ENCODE measurements around the gene ABCA4.

The ABCA4 gene

DNA sequence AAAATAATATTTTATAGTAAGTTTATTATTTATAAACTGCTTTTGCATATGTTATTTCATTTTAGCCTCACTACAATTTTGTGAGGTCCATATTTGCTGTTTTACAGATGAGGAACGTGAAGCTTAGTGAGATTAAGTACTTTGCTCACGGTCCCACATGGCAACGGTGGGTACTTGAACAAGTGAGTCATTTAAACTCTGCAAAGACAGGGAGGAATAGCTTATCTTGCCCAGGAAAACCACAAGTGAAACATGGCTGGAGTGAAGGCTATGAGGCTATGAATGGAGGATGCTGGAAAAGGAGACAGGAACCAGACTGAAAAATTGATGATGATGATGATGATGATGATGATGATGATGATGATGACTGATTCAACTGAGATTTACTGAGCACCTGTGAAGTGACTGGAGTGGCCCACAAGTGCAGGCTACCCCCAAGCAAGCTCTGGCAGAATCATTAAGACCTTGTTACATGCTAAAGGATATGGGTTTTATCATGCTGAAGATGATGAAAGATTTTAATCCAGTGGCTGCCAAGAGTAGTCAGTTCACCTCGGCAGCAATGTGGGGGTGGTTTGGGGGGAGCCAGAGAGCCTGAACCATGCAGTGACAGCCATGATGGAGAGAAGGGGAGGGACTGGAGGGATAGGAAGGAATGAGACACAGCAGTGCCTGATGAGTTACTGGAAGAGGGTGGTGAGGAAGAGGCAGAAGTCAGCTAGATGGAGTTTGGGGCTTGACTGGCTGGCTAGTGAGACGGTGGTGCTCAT lies 1.4 kb upstream of the ABCA4 start:
- no peak for DNase-seq (ENCODE audit: low spot score)

DNA sequence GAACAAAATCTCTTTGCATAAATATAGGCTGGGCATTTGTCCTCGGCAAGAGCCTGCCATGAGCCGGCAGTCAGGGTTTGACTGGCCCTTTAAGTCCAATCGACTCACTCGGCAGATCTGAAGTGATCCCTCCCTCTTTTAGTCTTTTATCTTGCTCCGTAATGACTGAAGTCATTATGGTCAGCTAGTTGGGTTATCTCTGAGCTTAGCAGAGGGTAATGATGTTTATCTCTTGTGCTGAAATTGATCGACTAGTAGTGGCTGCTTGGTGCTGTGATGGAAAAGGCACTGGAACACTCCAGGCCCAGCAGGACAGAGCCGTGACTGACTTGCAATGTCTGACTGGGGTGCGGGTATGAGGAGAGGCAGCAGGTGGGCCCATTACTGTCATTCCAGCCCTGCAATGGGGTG lies 468 bp upstream of the ABCA4 start:
- no peak for DNase-seq (ENCODE audit: low spot score)

DNA sequence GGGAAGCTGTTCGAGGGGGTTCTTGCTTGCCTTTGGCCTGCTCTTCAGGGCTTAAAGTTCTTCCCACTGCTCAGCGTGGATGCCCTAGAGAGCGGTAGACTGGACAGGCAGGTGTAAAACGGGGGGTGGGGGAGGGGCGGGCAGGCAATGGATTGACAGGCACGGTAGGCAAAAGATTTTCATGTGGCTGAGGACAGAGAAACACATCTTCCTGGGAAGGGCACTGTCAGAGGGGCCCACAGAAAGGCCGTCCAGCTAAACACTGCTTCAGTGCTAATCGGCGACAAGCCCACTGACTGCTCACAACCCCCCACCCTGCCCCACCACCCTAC lies 412 bp downstream of the ABCA4 start:
- DNase-seq (ENCODE audit: low spot score), result no peak

DNA sequence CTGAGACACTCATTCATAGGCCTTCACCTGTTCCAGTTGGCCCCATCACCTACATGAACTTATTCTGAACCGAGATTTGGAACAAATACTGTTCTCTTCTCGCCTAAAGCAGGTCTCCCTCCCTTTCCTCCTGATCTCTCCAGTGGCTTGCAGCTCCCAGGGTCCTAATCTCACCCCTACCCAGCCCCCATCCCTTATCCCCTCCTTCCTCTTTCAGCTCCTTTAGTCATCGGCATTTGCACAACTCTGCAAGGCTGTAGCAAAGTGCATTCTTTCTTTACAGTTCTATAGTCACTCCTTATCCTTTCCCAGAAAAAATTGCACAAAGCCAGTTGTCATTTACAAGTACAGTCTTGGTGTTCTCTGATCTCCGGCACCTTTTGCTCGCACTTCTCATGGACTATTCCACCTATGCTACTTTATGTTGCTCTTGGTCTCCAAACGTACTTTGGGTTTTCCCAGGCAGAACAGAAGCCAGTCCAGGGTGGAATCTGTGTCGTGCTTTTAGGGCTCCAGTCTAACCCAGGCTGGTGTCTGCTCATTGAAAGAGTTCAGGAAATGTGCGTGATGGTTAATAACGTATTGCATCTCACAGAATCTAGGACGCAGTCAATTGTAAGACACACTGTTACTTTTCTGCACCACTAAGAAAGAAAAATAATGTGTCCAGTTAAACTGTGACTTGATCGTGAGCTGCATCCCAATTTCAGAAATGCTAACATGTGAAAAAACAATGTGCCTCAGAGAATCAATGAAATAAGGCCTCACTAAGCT lies 965 bp downstream of the ABCA4 start:
- DNase-seq (ENCODE audit: low spot score), result no peak

DNA sequence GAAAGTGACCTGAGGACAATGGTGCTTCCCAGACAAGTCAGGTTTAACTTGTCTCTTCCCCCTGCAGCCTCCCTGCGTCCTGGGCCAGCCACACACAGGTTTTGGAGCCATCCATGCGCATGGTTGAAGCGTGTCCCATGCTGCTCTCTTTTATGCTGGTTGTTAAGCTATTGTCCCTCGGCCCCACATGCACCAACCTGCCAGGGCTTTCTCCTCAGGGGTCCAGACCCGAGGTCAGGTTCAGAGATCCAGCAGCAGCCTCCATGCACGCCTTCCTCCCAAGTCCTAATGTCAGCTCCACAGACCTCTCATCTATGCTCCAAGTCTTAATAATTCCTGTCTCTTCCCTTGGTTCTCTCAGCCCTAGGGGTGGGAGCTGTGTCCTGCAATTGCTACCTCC lies 1.6 kb downstream of the ABCA4 start:
- DNase-seq (ENCODE audit: low spot score), result no peak

DNA sequence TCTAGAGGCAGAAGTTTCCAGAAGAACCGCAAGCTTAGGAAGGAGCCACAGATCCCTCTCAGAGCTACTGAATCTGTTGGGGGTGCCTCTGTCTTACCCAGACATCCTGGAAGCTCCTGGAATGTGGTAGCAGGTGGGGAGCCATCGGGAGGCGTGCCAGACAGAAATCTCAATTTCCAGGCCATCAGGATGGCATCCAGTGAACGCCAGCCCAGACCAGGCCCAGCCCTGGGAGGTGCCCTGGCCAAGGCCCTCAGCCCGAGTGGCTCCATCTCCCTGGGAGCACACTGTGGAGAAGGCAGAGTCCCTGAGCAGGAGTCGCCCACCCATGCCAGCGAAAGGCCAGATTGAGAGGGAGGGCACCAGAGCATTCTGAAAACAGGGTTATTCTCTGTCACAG lies 2.5 kb downstream of the ABCA4 start:
- no peak for DNase-seq (ENCODE audit: low spot score)

DNA sequence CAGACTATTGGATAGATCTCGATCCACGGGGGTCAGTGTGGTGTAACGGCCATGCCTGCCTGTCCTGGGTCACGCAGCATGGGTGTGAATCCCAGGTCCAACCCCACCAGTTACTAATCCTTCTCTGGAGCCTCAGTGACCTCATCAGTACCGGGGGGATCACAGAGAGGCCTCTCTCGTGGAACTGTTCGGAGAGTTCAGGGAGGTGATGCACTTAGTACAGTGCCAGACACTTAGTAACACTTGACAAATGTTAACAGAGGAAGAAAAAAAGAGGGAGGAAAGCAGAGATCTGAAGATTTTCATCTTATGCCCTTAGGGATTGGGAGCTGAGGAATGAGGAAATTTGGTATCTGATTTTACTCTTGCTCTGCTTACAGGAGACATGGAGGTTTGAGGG lies 2.9 kb downstream of the ABCA4 start:
- no peak for DNase-seq (ENCODE audit: low spot score)

DNA sequence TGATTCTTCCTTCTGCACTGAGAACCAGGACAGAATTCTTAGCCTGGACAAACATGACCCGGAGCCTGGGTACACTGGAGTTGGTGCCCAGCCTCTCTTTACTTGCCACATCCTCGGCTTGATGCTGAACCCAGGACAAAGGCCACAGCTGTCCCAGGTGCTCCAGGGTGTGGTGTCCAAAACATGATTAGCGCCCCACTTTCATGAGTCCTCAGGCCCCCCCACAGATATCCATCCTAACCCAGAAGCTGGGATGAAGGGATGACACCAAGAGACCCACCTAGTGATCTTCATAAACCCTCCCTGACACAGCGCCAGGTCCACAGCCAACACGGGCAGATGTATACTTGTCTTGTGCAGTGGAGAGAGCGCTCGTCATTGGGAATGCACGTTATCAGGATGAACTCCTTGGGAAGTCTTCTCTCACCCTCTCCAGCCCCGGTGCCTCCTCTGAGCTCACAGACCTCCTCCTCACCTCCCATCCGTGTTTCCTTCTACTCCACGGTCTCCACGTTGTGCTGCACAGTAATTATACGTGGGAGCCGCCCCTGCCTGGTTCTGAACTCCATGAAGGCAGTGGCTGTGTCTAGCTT lies 3.6 kb downstream of the ABCA4 start:
- DNase-seq (ENCODE audit: low spot score), result no peak

DNA sequence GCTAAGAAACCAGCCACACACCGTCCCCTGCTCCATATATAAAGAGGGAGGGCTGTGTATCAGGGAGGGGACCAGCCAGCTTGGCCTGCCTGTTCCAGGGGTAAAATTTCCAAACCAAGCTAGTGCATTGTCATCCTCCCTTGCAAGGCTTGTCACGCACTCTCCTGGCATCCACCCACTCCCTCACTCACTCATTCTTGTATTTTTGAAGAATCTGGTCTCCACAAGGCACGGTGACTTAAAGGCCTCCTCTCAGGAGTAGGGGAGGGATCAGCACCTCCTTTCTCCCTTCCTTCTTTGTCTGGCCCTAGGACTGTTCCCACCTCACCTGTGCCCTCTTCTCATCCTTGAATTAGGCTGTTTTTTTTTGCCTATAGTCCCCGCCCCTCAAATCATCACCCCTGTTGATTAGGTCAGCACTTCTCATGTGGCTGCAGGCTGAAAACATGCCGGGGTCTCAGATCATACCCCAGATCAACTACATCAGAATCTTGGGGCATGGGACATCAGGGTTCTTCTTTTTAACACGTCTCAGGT lies 5.0 kb downstream of the ABCA4 start:
- DNase-seq (ENCODE audit: low spot score), result no peak

DNA sequence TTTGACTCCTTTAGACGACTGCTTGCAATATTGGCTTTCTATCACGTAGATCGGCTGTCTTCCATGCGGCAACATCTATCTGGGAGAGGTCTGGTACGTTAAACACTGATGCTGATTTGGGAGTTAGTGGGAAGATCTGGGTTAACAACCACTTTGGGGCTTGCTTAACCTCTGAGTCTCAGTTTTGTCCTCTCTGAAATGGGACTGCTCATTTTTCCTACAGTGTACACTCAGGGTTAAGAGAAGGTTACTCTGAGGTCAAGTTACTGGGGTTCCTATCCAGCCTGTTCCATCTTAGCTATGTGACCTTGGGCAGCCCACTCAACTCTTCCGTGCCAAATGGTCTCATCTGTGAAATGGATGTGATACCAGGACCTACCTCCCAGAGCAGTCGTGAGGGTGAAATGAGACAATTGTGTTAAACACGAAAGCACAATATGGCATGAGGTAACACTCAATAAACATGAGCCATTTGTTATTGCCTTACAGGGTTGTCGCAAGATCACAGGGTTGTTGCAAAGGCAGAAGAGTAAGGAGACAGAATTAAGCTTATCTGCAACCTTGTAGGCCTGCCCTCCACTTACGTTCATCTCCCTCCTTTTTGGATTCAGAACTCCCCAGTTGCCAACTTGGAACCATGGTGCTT lies 5.6 kb downstream of the ABCA4 start:
- no peak for DNase-seq (ENCODE audit: low spot score)

DNA sequence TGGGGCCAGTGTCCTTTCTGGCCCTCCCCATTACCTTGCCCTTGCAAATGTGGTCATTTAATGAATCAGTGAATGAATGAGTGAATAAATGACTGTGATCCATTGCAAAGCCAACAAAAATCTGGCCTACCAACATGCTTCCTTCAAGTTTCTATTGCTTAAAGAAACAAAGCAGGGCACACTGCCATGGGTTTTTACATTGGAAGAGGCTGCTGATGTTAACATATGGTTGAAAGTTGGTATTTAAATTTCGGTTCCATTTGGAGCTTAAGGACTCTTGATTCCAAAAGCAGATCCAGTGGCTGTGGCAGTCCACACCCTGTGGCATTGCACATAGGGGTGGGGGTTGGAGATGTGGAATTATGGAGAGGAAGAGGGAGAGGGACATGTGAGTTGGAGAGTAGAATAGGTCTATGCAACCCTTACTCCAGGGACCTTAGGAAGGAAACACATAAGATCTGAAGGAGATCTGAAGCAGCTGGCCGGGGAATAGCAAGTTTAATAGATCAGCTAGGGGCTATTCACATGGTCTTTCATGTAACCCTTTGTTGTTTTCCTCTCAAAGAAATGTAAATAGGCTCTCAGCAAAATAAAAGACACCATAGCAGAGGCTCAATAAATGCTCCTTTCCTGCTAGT lies 7.2 kb downstream of the ABCA4 start:
- DNase-seq (ENCODE audit: low spot score), result no peak

DNA sequence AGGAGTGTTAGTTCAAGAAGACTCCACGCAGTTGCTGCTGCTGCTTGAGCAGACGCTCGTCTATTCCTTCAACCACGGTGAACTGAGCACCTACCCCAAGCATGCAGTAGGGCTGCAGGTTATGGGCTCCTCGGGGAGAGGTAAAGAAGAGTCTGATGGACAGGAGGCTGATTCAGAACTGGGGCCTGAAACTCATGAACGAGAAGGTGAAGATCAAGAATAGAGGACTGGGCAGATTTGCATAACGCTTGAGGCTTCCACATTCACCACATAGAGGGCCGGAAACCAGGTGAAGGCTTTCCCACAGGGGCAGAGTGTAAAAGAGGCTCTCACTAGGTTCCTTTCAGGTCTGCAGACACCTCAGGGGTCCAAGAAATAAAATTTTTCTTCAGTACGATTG lies 9.1 kb downstream of the ABCA4 start:
- DNase-seq (ENCODE audit: low spot score), result no peak

DNA sequence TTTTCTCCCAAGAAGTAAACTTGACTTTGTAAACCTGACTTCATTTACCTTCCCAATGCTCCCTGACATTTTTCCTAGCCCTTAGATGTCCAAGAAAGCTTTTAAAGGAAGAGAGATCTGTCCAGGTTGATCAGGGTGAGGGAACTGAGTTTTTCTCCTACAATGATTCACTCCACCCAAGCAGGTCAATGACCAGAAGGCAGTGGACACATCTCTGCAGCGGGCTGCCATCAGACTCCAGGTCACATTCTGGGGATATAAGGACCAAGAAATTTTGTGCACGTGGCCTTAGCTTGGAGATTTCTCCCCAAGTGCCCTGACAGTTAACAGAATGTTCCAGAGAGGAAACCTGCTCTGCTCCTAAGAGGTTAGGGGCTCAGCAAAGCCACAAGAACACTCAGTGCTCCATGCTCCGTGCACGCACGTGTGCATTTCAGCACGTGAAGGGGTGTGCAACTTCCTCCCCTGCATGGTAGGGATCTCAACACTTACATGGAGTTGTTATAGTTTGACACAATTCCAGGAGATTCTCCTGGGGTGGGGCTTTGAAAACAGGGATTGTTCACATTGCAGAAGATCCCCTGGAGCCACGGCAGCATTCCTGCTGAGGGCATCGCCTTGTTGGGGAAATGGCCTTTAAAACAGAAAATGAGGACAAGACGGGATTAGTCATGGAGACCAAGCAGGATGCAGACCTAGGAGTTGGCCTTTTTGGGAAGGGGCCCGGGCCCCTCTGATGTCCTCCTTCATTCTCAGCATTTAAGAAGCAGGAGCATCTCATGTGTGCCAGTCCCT lies 9.8 kb downstream of the ABCA4 start:
- no peak for DNase-seq (ENCODE audit: low spot score)

DNA sequence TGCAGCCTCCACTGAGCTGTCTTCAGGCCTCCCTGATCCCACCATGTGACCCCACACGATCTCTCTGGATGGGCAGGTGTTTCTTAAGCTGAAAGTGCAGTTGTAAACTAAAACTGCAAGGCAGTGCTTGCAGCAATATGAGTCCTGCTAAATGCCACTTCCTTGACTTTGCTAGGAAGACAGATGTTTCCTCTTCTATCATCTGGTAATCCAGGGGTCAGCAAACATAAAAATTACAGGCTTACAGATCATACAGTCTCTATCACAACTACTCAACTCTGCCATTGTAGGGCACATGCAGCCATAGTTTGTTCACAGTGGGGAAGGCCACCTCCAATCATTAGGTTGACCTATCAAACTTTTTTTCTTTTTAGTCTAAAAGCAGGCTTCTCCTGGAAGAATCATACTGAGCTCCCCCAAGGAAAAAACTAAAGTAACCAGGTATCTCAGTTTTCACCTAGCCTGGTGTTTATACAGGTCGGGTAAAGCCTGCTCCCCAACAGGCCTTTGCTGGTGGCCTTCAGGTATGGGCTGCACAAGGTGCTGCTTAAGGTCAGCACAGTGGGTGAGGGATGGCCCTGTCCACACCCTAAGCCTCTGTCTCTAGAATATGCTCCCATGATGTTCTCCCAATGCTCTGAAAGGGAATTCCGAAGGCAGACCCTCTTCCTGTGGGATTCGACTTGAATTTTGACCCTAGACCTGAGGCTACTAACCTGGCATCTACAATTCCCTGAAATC lies 10.8 kb downstream of the ABCA4 start:
- no peak for DNase-seq (ENCODE audit: low spot score)

DNA sequence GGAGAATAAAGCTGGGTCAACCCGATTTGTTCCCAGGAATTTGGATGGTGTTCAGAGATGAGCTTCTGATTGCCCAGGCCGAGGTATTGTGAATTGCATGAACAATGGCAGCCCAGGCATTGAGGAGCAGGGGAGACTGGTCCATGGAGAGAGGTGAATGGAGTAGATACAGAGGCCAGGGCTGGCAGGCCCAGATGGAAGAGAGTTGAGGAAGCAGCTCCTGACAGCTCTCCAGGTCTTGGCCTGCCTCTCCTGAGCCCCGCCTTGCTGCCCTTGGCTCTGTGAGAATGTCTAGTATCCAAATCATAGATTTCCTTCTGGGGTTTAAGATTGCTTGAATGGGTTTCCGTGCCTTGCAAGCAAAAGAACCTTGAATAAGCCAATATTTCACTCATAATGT lies 11.5 kb downstream of the ABCA4 start:
- no peak for DNase-seq (ENCODE audit: low spot score)

DNA sequence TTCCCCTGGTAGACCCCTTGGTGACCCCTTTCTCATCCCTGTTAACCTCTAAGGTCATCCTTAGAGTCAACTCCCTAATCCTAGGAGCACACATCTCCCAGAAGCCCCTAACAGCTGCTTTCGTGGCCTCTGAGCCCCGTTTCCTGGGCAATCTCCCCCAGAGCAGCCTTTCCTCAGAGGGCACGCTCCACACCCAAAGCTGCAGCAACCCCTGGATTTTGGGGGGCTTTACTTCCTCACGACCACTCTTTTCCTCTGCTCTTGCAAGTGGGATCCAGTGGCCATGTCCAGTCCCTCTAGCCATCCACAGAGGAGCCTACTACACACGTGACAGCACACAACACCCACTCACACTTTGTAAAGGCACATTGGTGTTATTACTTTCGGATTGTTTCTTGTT lies 13.8 kb downstream of the ABCA4 start:
- no peak for DNase-seq (ENCODE audit: low spot score)

DNA sequence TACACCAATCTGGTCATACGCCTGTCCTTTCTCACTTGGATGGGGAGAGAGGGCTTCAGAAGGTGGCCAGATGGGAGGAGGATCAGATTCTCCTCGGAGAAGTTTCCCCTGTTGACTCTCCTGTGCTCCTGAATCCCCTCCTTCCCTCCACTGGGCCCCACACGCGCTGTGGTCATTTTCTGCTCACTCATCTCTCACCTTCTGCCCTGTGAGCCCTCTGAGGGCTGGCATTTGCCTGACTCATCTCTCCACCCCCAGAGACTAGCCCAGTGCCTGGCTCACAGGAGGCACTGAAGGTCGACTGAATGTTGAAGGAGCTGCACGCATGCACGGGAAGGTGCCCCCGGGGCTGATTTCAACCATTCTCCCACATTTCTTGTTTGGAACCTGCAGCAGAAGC lies 14.2 kb downstream of the ABCA4 start:
- no peak for DNase-seq (ENCODE audit: low spot score)

DNA sequence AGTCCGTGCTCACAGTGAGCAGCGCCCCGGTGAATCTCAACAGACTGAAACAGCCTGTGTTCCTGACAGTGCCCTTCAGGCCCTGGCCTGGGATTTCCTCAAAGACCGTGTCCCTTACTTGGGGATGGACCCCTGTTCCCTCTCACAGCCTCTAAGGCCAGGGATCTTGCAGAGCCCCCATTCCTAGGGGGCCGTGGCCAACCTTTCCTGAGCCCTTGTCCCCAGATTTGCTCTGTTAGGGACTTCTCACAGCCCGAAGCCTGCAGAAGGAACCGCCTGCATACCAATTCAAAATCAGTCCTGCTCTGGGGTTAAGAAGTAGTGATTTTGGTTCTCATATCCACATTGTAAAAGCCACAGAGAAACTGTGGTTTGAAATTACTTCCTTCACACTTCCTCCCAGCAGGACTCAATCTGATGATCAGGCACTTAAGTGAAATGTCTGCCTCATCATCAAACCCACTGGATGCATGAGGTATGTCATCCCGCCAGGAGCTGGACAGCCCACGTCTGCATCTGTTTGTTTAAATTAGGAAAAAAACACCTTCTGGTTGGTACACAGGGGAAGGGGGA lies 14.9 kb downstream of the ABCA4 start:
- no peak for DNase-seq (ENCODE audit: low spot score)

DNA sequence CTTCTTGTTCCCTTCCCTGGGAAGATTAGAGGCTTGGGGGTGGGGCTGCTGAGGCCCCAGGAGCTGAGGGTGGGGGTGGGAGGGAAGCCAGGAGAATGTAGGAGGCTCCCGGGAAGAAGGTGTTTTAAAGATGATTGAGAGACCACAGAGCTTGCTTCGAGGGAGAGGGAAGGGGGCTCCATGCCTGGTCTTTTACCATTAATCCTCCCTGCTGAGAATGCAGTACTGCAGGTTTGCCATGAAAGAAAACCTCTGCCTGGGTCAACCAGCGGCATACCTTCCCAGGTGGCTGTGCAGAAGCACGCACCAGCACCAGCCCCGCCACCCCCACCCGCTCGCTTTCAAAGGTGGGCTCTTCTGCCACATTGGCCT lies 15.4 kb downstream of the ABCA4 start:
- no peak for DNase-seq (ENCODE audit: low spot score)

All from CD4-positive, alpha-beta T cell treated with Interleukin-15 for 4 hours (primary cell).